ENCODE measurements around the gene PTPN13. TPM values are rescaled to one million over a fixed set of nuclear protein-coding genes. Genes with fewer than 3 reads are reported as not detected.

PTPN13 gene
- total RNA-seq, 2 experiments from 2014 or later: 1.4 to 1.5 TPM

DNA sequence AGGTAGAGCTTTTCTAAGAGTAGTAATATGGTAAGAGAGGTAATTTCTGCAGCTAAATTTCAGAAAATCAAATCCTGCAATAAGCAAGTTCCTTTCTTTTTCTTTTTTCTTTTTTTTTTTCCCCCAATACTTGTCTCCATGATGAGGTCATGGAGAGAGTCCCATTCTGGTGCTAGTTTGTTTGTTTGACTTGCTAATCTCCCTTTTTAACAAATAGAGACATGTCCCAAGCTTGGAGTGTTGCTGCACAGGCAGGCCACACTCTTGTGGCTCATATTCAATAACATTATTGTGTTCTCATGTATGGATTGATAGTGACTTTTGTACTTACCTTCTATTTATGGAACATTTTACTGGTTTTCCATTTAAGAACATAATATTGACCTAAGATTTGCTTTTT, 25.5 kb downstream of the PTPN13 start:
- CTCF ChIA-PET: no interaction called here

DNA sequence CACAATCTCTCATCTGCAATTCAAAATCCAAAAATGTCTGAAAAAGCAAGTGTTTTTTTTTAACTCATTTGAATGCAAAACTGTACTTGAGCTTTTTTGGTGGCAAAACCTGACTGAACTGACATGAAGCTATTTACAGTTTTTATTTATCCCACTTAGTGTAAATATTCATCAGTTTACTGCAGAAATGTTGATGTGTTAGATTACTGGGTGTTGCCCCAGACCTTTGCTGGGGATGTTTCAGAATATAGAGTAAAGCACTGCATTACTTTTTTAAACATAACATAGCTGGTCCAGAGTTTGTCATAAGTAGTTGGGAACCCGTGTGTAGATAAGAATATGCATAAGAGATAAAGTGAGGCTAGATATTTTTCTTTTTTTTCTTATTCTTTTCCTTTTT, 27.3 kb downstream of the PTPN13 start:
- H3K4me3 Mint-ChIP-seq: no peak overlapping the region
- CTCF ChIA-PET: no interaction called here

More for the DNA sequence above, 25.5 kb downstream of the PTPN13 start:
- Mint-ChIP-seq H3K4me3 (no peak overlapping the region), H3K4me1 (no peaks in the 10 kb centered on the region), H3K36me3 (ENCODE audit: low read depth) (no peaks in the 10 kb centered on the region), H3K9me3 (ENCODE audit: low read depth) (no peaks in the 10 kb centered on the region), H3K27ac (no peak overlapping the region), H3K27me3 (peaks cover 1% of the 10 kb centered on the region)
- no peak for DNase-seq
- POLR2A ChIA-PET: no interaction called here
- intact Hi-C loops (cut with DNase I, micrococcal nuclease): no loop called here
- ATAC-seq: no peak

GRCh38 chr4:86626066-86626465, 32.0 kb downstream of the PTPN13 start:
- H3K9me3 Mint-ChIP-seq (ENCODE audit: low read depth): no peaks in the 10 kb centered on the region
- no peak overlapping the region for H3K4me3 Mint-ChIP-seq
- CTCF ChIA-PET: interaction anchor here (0.7 kb wide), 1 partner anchor 28 kb away, joined by 3 read pairs; no protein-coding TSS in a partner anchor
- no peaks in the 10 kb centered on the region for H3K27me3 Mint-ChIP-seq
- no peaks in the 10 kb centered on the region for H3K4me1 Mint-ChIP-seq
- ATAC-seq (no peak), DNase-seq (no peak)
- POLR2A ChIA-PET: no interaction called here
- H3K36me3 Mint-ChIP-seq (ENCODE audit: low read depth): no peaks in the 10 kb centered on the region
- no peak overlapping the region for H3K27ac Mint-ChIP-seq
- intact Hi-C loops (cut with DNase I, micrococcal nuclease): no loop called here

More for the DNA sequence above, 27.3 kb downstream of the PTPN13 start:
- H3K27ac Mint-ChIP-seq: no peak overlapping the region
- H3K36me3 Mint-ChIP-seq (ENCODE audit: low read depth): no peaks in the 10 kb centered on the region
- POLR2A ChIA-PET: no interaction called here
- DNase-seq (no peak), ATAC-seq (no peak)
- no peaks in the 10 kb centered on the region for H3K4me1 Mint-ChIP-seq
- intact Hi-C loops (cut with DNase I, micrococcal nuclease): no loop called here
- H3K27me3 Mint-ChIP-seq: peaks cover 1% of the 10 kb centered on the region
- H3K9me3 Mint-ChIP-seq (ENCODE audit: low read depth): no peaks in the 10 kb centered on the region

DNA sequence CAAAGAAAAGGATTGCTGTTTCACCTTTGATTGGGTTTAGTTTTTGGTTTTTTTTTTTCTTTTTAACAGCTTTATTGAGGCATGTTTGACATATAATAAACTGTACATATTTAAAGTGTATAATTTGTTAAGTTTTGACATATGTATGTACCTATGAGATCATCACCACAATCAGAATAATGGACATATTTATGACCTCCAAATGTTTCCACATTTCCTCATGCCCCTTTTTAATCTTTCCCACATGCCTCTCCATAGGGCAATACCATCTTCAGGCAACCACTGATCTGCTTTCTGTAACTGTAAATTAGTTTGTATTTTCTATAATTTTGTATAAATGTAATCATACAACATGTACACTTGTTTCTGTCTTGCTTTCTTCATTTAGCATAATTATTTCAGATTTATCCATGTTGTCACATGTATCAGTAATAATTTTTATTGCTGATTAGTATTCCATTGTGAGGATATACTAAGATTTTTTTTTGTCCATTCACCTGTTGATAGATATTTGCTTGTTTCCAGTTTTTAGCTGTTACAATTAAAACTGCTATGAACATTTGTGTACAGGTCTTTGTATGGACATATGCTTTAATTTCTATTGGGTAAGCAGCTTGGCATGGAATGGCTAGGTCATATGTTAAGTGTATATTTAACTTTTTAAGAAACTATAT, 33.5 kb downstream of the PTPN13 start:
- H3K9me3 Mint-ChIP-seq (ENCODE audit: low read depth): no peaks in the 10 kb centered on the region
- no peak overlapping the region for H3K4me3 Mint-ChIP-seq
- H3K27me3 Mint-ChIP-seq: peaks cover 2% of the 10 kb centered on the region
- no peaks in the 10 kb centered on the region for H3K36me3 Mint-ChIP-seq (ENCODE audit: low read depth)
- H3K27ac Mint-ChIP-seq: no peak overlapping the region
- DNase-seq: no peak
- POLR2A ChIA-PET: no interaction called here
- no peaks in the 10 kb centered on the region for H3K4me1 Mint-ChIP-seq
- CTCF ChIA-PET: no interaction called here
- intact Hi-C loops (cut with DNase I, micrococcal nuclease): no loop called here
- ATAC-seq: no peak

DNA sequence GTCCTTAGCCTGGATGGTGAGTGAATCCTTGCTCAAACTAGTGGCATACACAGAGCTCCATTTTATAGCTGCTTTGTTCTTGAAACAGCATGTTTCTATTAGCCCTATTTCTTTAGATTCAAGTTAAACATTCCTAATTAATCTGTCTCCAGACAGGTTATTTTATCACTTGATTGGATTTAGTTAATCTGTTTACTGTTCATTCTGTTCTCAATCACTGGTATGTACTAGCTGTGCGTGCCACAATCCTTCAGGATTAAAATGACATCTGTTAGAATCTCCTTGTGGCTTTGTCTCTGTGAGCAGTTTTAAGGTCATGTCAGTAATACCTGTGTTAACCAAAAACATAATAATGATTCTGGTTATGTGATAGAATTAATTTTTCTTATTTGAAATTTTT, 36.5 kb downstream of the PTPN13 start:
- Mint-ChIP-seq H3K27me3 (peaks cover 2% of the 10 kb centered on the region), H3K27ac (no peak overlapping the region)
- intact Hi-C loops (cut with DNase I, micrococcal nuclease): no loop called here

GRCh38 chr4:86631166-86631565, 37.1 kb downstream of the PTPN13 start:
- intact Hi-C loops (cut with DNase I, micrococcal nuclease): no loop called here
- H3K9me3 Mint-ChIP-seq (ENCODE audit: low read depth): no peaks in the 10 kb centered on the region
- no peak for ATAC-seq
- CTCF ChIA-PET: interaction anchor here (0.6 to 1.1 kb wide), 5 partner anchors 21 to 187 kb away, joined by 3 to 4 read pairs (median 3); no protein-coding TSS in a partner anchor
- no peaks in the 10 kb centered on the region for H3K4me1 Mint-ChIP-seq
- no peak for DNase-seq
- H3K27ac Mint-ChIP-seq: no peak overlapping the region
- peaks cover 2% of the 10 kb centered on the region for H3K27me3 Mint-ChIP-seq
- H3K36me3 Mint-ChIP-seq (ENCODE audit: low read depth): peaks cover 4% of the 10 kb centered on the region
- POLR2A ChIA-PET: no interaction called here
- H3K4me3 Mint-ChIP-seq: no peak overlapping the region

More for the DNA sequence above, 36.5 kb downstream of the PTPN13 start:
- Mint-ChIP-seq H3K9me3 (ENCODE audit: low read depth) (no peaks in the 10 kb centered on the region), H3K4me3 (no peak overlapping the region), H3K36me3 (ENCODE audit: low read depth) (no peaks in the 10 kb centered on the region), H3K4me1 (no peaks in the 10 kb centered on the region)
- no peak for ATAC-seq
- CTCF ChIA-PET: no interaction called here
- DNase-seq: no peak
- POLR2A ChIA-PET: no interaction called here

DNA sequence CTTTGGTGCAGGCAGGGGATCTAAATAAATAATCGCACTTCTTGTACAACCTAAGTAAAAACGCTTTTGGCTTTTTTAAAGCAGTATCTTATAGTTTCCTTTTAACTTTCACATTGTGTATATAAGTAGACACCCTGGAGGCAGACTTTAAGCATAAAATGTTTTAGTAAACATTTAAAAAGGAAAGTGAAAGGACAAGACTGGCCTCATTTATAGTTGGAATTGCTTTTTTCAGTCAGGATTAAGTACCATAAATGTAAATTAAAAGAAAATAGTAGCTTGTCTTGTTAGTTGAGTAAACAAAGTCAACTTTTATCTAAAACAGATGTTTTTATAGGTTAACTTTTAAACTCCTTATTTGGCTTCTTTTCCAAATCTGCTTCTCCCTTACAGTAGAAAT, 39.7 kb downstream of the PTPN13 start:
- Mint-ChIP-seq H3K36me3 (ENCODE audit: low read depth) (peaks cover 6% of the 10 kb centered on the region), H3K9me3 (ENCODE audit: low read depth) (peaks cover 3% of the 10 kb centered on the region), H3K27ac (no peak overlapping the region), H3K4me3 (no peak overlapping the region), H3K4me1 (no peaks in the 10 kb centered on the region), H3K27me3 (peaks cover 2% of the 10 kb centered on the region)
- CTCF ChIA-PET: no interaction called here
- DNase-seq (no peak), ATAC-seq (no peak)
- POLR2A ChIA-PET: no interaction called here
- intact Hi-C loops (cut with DNase I, micrococcal nuclease): no loop called here

DNA sequence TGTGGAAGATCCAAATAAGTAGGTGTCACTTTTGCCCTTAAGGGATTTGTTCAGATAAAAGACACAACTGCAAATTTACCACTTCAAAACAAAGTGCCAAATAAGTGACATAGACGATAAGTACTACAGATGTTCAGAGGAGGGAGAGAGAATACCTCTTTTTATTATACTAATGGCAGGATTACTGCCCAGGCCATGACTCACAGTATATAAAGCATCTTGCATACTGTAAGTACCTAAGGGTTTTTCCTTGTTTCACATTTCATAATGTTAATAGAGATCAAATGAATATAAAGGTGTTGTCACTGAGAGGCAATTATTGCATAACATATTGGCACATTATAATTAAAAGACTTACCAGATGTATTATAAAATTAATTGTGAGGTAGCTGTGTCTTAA, 46.4 kb downstream of the PTPN13 start:
- H3K4me3 Mint-ChIP-seq: no peak overlapping the region
- intact Hi-C loops (cut with DNase I, micrococcal nuclease): no loop called here
- ChIA-PET CTCF (no interaction called here), POLR2A (no interaction called here)
- H3K36me3 Mint-ChIP-seq (ENCODE audit: low read depth): peaks cover 6% of the 10 kb centered on the region
- no peaks in the 10 kb centered on the region for H3K4me1 Mint-ChIP-seq
- H3K27ac Mint-ChIP-seq: no peak overlapping the region
- no peaks in the 10 kb centered on the region for H3K27me3 Mint-ChIP-seq
- ATAC-seq (no peak), DNase-seq (no peak)
- peaks cover 3% of the 10 kb centered on the region for H3K9me3 Mint-ChIP-seq (ENCODE audit: low read depth)

GRCh38 chr4:86641516-86642090, 47.5 kb downstream of the PTPN13 start:
- POLR2A ChIA-PET: no interaction called here

DNA sequence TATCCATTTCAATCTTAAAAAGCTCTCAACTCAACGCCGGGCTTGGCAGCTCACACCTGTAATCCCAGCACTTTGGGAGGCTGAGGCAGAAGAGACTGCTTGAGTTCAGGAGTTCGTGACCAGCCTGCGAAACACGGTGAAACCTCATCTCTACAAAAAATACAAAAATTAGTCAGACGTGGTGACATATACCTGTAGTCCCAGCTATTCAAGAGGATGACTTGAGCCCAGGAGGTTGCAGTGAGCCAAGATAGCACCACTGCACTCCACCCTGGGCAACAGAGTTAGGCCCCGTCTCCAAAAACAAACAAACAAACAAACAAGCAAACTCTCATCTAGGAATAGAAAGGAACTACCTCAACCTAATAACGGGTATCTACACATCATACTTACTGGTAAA, 50.8 kb downstream of the PTPN13 start:
- H3K36me3 Mint-ChIP-seq (ENCODE audit: low read depth): no peaks in the 10 kb centered on the region
- ChIA-PET POLR2A (no interaction called here), CTCF (no interaction called here)
- no peak for ATAC-seq
- H3K4me1 Mint-ChIP-seq: no peaks in the 10 kb centered on the region
- H3K27me3 Mint-ChIP-seq: no peaks in the 10 kb centered on the region
- no peak overlapping the region for H3K4me3 Mint-ChIP-seq
- no peak for DNase-seq
- no peak overlapping the region for H3K27ac Mint-ChIP-seq
- intact Hi-C loops (cut with DNase I, micrococcal nuclease): no loop called here
- H3K9me3 Mint-ChIP-seq (ENCODE audit: low read depth): peaks cover 5% of the 10 kb centered on the region

More at GRCh38 chr4:86641516-86642090, 47.5 kb downstream of the PTPN13 start:
- Mint-ChIP-seq H3K36me3 (ENCODE audit: low read depth) (no peaks in the 10 kb centered on the region), H3K27ac (no peak overlapping the region), H3K9me3 (ENCODE audit: low read depth) (peaks cover under 1% of the 10 kb centered on the region), H3K27me3 (no peaks in the 10 kb centered on the region), H3K4me3 (no peak overlapping the region), H3K4me1 (no peaks in the 10 kb centered on the region)
- intact Hi-C loops (cut with DNase I, micrococcal nuclease): no loop called here
- CTCF ChIA-PET: no interaction called here
- no peak for DNase-seq
- no peak for ATAC-seq

- Mint-ChIP-seq H3K36me3 (ENCODE audit: low read depth) (peaks cover 2% of the 10 kb centered on the region), H3K4me1 (no peaks in the 10 kb centered on the region), H3K27me3 (no peaks in the 10 kb centered on the region), H3K27ac (no peak overlapping the region), H3K4me3 (no peak overlapping the region), H3K9me3 (ENCODE audit: low read depth) (peaks cover 17% of the 10 kb centered on the region)
- ATAC-seq (no peak), DNase-seq (no peak)
- intact Hi-C loops (cut with DNase I, micrococcal nuclease): loop anchor here in 1 of 2 experiments (2.0 kb wide), 1 partner anchor 242 kb away; no protein-coding TSS in a partner anchor
- CTCF ChIA-PET: interaction anchor here (1.3 to 2.4 kb wide), 3 partner anchors 11 to 157 kb away, joined by 3 to 6 read pairs (median 3); no protein-coding TSS in a partner anchor
- POLR2A ChIA-PET: interaction anchor here (0.7 kb wide), 1 partner anchor 32 kb away, joined by 4 read pairs; no protein-coding TSS in a partner anchor
Measured at GRCh38 chr4:86652332-86652932, 58.3 kb downstream of the PTPN13 start.

All from activated CD4-positive, alpha-beta T cell treated with anti-CD3 and anti-CD28 coated beads for 36 hours (primary cell).